ENCODE data around the gene PLCB4.

Gene PLCB4

DNA sequence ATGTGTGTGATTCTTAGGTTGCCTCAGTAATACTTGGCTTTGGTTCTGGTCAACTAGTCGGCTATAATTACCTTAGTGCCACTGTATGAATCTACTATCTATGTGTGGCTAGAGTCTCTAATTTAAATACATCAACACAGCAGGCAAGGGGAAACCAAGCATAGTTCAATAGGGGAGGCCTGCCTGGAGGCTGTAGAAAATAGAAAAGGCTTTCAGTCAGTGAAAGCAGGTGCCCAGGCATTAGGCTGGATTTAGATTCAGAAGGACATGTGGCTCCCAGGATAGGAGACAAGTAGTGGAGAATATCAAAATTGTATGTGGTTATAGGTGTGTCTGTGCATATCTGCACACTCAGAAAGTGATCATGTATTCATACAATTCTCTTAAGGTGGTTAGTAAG is 330.4 kb downstream of the PLCB4 start:
- TF ChIP-seq CTCF (IDR thresholded peaks at IDR 0.05; ENCODE audit: low read length, missing control alignments) = no peak
- no peak for DNase-seq (ENCODE audit: low read depth)
- no peak overlapping the region for H3K4me3 ChIP-seq (replicated peaks; ENCODE audit: low read depth, low read length)

DNA sequence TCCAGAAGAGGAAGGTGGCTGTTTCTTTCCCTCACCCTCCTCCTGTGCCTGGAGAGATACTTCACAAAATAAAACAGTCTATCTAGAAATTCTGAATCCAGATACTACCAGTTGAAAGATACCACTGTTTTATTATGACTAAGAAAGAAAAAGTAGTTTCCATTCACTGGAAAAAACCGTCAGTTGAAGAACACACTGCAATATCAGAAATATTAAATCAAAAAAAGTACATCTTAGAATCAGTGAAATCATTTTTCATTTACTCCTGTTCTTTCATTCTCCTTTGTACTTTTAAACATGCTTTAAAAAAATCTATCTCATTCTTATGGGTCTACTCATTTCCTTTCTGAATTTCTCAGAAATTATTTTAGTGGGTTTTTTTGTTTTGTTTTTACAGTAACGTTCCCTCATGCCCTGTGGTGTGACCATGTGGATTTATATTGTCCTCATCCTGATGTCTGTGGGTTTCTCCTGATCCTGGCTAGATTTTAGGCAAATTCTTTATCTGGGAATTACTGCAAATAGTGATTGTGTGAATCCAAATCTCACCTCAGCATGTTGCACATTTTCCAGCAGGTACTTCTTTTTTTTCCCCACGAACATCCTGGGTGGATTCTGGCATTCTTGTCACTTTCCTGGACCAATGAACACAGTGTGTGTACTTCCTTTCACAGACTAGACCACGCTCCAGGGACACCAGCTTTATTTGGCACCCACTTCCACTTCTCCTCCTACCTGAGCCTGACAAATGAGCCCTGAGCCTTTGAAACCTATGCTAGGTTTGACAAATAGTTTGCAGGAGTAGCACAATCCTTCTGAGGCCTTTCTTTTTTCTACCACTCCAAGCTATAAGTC is 331.5 kb downstream of the PLCB4 start:
- DNase-seq (ENCODE audit: low read depth) = no peak
- no peak for TF ChIP-seq CTCF (IDR thresholded peaks at IDR 0.05; ENCODE audit: low read length, missing control alignments)
- no peak overlapping the region for H3K4me3 ChIP-seq (replicated peaks; ENCODE audit: low read depth, low read length)

- no peak overlapping the region for H3K4me3 ChIP-seq (replicated peaks; ENCODE audit: low read depth, low read length)
- no peak for DNase-seq (ENCODE audit: low read depth)
- no peak for TF ChIP-seq CTCF (IDR thresholded peaks at IDR 0.05; ENCODE audit: low read length, missing control alignments)
These were observed 332.5 kb downstream of the PLCB4 start for GRCh38 chr20:9401371-9401770.

- no peak for DNase-seq (ENCODE audit: low read depth)
- no peak for TF ChIP-seq CTCF (IDR thresholded peaks at IDR 0.05; ENCODE audit: low read length, missing control alignments)
These were observed 333.3 kb downstream of the PLCB4 start for GRCh38 chr20:9402141-9402540.

DNA sequence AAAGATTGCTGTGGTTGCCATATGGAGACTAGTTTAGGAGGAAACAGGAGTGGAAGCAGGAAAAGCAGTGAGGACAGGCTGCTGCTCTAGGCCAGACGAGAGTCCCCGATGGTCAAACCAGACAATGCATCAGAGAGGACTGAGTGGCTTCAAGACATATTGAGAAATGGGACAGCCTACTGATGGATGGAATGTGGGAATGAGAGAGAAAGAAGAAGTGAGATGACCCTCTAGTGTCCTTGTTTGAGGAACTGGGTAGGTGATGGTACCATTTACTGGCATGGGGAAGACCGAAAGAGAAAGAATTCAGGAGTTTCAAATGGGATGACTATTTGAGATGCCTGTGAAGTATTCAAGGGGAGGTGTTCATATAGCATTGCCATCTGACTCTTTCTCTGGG is 333.7 kb downstream of the PLCB4 start:
- no peak for TF ChIP-seq CTCF (IDR thresholded peaks at IDR 0.05; ENCODE audit: low read length, missing control alignments)
- no peak overlapping the region for H3K4me3 ChIP-seq (replicated peaks; ENCODE audit: low read depth, low read length)
- DNase-seq (ENCODE audit: low read depth) = no peak

More at GRCh38 chr20:9402141-9402540, 333.3 kb downstream of the PLCB4 start:
- H3K4me3 ChIP-seq (replicated peaks; ENCODE audit: low read depth, low read length) = no peak overlapping the region

DNA sequence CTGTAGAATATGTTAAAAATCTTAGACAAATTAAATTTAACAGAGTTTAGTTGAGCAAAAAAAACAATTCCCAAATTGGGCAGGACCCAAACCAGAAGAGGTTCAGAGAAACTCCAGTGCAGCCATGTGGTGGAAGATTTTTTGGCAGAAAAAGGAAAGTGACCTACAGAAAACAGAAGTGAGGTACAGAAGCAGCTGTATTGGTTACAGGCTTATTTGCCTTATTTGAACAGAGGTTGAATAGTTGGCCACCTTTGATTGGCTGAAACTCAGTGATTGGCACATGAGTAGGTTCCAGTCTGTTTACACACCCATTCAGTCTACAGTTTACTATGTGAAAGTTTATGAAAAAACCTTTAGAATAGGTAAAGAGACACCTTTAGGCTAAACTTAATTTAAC is 334.6 kb downstream of the PLCB4 start:
- DNase-seq (ENCODE audit: low read depth) = no peak
- no peak overlapping the region for H3K4me3 ChIP-seq (replicated peaks; ENCODE audit: low read depth, low read length)
- no peak for TF ChIP-seq CTCF (IDR thresholded peaks at IDR 0.05; ENCODE audit: low read length, missing control alignments)

Measured in fibroblast of pulmonary artery (primary cell).